HUES6 (cell line): ENCODE data around the gene CTSD.

Experiments
- H3K27ac ChIP-seq: 2 replicates; pipeline ENCODE4 v1.7.0; 2013; ENCODE audit warnings: low read depth, mild to moderate bottlenecking, low read length, inconsistent platforms
- H3K27me3 ChIP-seq: 2 replicates; pipeline ENCODE4 v1.6.1; 2013; ENCODE audit warnings: low read length; ENCODE audit not compliant: control insufficient read depth, insufficient read depth
- H3K36me3 ChIP-seq: 2 replicates; pipeline ENCODE4 v1.6.1; 2013; ENCODE audit warnings: low read length; ENCODE audit not compliant: control insufficient read depth, insufficient read depth
- H3K4me1 ChIP-seq: 2 replicates; pipeline ENCODE4 v1.6.1; 2013; ENCODE audit warnings: low read length; ENCODE audit not compliant: control insufficient read depth, insufficient read depth
- H3K4me3 ChIP-seq: 2 replicates; pipeline ENCODE4 v1.5.1; 2013; ENCODE audit warnings: low read depth, low read length
- H3K9ac ChIP-seq: one replicate; pipeline ENCODE4 v1.6.1; 2013; ENCODE audit warnings: mild to moderate bottlenecking, low read length
- H3K9me3 ChIP-seq: 2 replicates; pipeline ENCODE4 v1.6.1; 2013; ENCODE audit warnings: low read depth, low read length; ENCODE audit not compliant: control insufficient read depth, insufficient read depth

The CTSD gene

GRCh38 chr11:1781593-1781975, 17.9 kb upstream of the CTSD start:
- no peaks in the 10 kb centered on the region for H3K36me3 ChIP-seq
- no peak overlapping the region for H3K9ac ChIP-seq
- no peak overlapping the region for H3K4me3 ChIP-seq
- no peaks in the 10 kb centered on the region; the same call in 1 of the 2 replicates for H3K27me3 ChIP-seq
- H3K27ac ChIP-seq = no peak overlapping the region
- H3K4me1 ChIP-seq = no peaks in the 10 kb centered on the region
- no peaks in the 10 kb centered on the region for H3K9me3 ChIP-seq

GRCh38 chr11:1780700-1781592, 17.2 kb upstream of the CTSD start:
- Histone ChIP-seq H3K4me1 (no peaks in the 10 kb centered on the region), H3K36me3 (no peaks in the 10 kb centered on the region), H3K27ac (no peak overlapping the region), H3K9ac (no peak overlapping the region), H3K27me3 (no peaks in the 10 kb centered on the region; the same call in 1 of the 2 replicates), H3K9me3 (no peaks in the 10 kb centered on the region), H3K4me3 (no peak overlapping the region)

GRCh38 chr11:1779806-1780699, 16.3 kb upstream of the CTSD start:
- H3K9ac ChIP-seq = no peak overlapping the region
- H3K4me1 ChIP-seq = no peaks in the 10 kb centered on the region
- no peak overlapping the region for H3K4me3 ChIP-seq
- H3K36me3 ChIP-seq = no peaks in the 10 kb centered on the region
- H3K9me3 ChIP-seq = no peaks in the 10 kb centered on the region
- H3K27me3 ChIP-seq = no peaks in the 10 kb centered on the region; the same call in 1 of the 2 replicates
- no peak overlapping the region for H3K27ac ChIP-seq

- H3K4me1 ChIP-seq = no peaks in the 10 kb centered on the region
- no peak overlapping the region for H3K27ac ChIP-seq
- no peaks in the 10 kb centered on the region; the same call in 1 of the 2 replicates for H3K27me3 ChIP-seq
- H3K9ac ChIP-seq = no peak overlapping the region
- H3K9me3 ChIP-seq = no peaks in the 10 kb centered on the region
- no peak overlapping the region for H3K4me3 ChIP-seq
- no peaks in the 10 kb centered on the region for H3K36me3 ChIP-seq
Observed at GRCh38 chr11:1779034-1779805, 15.5 kb upstream of the CTSD start.

GRCh38 chr11:1778141-1778911, 14.6 kb upstream of the CTSD start:
- Histone ChIP-seq H3K4me1 (peaks cover under 1% of the 10 kb centered on the region; the same call in 1 of the 2 replicates), H3K9me3 (no peaks in the 10 kb centered on the region), H3K27ac (no peak overlapping the region), H3K4me3 (no peak overlapping the region), H3K9ac (no peak overlapping the region), H3K36me3 (no peaks in the 10 kb centered on the region), H3K27me3 (no peaks in the 10 kb centered on the region; the same call in 1 of the 2 replicates)

GRCh38 chr11:1777737-1778136, 14.0 kb upstream of the CTSD start:
- no peaks in the 10 kb centered on the region for H3K9me3 ChIP-seq
- H3K9ac ChIP-seq = no peak overlapping the region
- H3K27me3 ChIP-seq = no peaks in the 10 kb centered on the region; the same call in 1 of the 2 replicates
- H3K4me1 ChIP-seq = peaks cover 4% of the 10 kb centered on the region
- H3K27ac ChIP-seq = no peak overlapping the region
- H3K36me3 ChIP-seq = no peaks in the 10 kb centered on the region
- H3K4me3 ChIP-seq = no peak overlapping the region

GRCh38 chr11:1776944-1777715, 13.4 kb upstream of the CTSD start:
- H3K9me3 ChIP-seq = no peaks in the 10 kb centered on the region
- no peak overlapping the region for H3K9ac ChIP-seq
- no peak overlapping the region for H3K4me3 ChIP-seq
- H3K4me1 ChIP-seq = peaks cover 10% of the 10 kb centered on the region
- no peaks in the 10 kb centered on the region for H3K36me3 ChIP-seq
- H3K27me3 ChIP-seq = no peaks in the 10 kb centered on the region; the same call in 1 of the 2 replicates
- H3K27ac ChIP-seq = no peak overlapping the region

- H3K36me3 ChIP-seq = no peaks in the 10 kb centered on the region
- no peak overlapping the region for H3K4me3 ChIP-seq
- H3K4me1 ChIP-seq = peaks cover 12% of the 10 kb centered on the region
- no peaks in the 10 kb centered on the region; the same call in 1 of the 2 replicates for H3K27me3 ChIP-seq
- no peak overlapping the region for H3K9ac ChIP-seq
- H3K9me3 ChIP-seq = no peaks in the 10 kb centered on the region
- no peak overlapping the region for H3K27ac ChIP-seq
Observed at GRCh38 chr11:1776331-1776851, 12.7 kb upstream of the CTSD start.

- no peaks in the 10 kb centered on the region; the same call in 1 of the 2 replicates for H3K27me3 ChIP-seq
- H3K36me3 ChIP-seq = no peaks in the 10 kb centered on the region
- H3K27ac ChIP-seq = no peak overlapping the region
- H3K9me3 ChIP-seq = no peaks in the 10 kb centered on the region
- H3K4me1 ChIP-seq = peaks cover 12% of the 10 kb centered on the region
- H3K4me3 ChIP-seq = no peak overlapping the region
- H3K9ac ChIP-seq = no peak overlapping the region
Observed at GRCh38 chr11:1774886-1775285, 11.2 kb upstream of the CTSD start.
